ENCODE results near the gene POLR3E.
A peak's percentile ranks its signal among the peaks of the same experiment; 100 is the strongest.
"Not testable (repeated sequence)": the region's sequence is repeated elsewhere in the genome, so short reads cannot be mapped to it uniquely, and the experiment has no call there.

Gene POLR3E

DNA sequence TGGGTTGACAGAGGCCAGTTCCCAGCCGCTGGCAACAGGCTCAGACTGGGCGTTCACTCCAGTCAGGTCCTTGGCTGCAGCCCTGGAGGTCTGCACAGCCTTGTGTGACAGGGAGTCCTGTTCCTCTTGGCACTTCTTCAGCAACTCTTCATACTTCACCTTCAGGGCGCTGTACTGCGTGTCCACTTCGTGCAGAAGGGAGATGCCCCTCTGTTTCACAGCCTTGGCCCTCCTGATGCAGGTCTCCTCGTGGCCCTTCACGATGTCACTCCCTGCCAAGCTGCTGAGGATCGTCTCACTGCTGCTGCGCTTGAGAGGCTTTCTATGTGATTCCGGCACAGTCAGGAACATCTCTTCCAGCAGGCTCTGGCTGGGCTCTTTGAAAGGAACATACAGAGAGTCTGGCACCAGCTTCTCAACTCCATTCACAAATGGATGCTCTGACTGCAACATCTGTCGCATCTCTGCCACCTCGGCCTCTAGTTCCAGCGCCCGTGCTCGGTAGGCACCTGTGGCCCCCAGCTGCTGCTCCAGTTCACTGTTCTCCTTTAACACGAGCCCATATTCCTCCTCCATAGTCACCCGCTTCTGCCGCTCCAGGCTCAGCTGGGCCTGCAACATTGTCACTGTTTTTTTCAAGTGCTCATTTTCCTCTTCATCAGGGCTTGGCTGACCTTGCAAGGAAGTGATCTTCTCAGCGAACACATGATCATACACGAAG, 50.1 kb downstream of the POLR3E start:
- Histone ChIP-seq H3K18ac (ENCODE audit: low read length) (no peak overlapping the region), H4K91ac (ENCODE audit: low read depth, low read length, poor library complexity) (no peak overlapping the region), H2BK12ac (ENCODE audit: low read length) (no peak overlapping the region), H3K23ac (ENCODE audit: low read depth, low read length, poor library complexity) (peak overlapping the region; percentile 75), H3K36me3 (replicated peaks in 1 of 2; ENCODE audit: control insufficient read depth in 2 of 2, insufficient read depth in 2 of 2, low read length in 2 of 2) (peaks cover 22 to 58% of the 10 kb centered on the region in 2 donors), H3K27me3 (ENCODE audit: control insufficient read depth in 3 of 3, insufficient read depth in 3 of 3, low read depth in 1 of 3, low read length in 3 of 3) (no peaks in the 10 kb centered on the region), H3K9me3 (replicated peaks in 1 of 2; ENCODE audit: control insufficient read depth in 2 of 2, insufficient read depth in 1 of 2, low read depth in 1 of 2, low read length in 2 of 2) (no peaks in the 10 kb centered on the region), H2BK15ac (ENCODE audit: low read length) (no peak overlapping the region), H3K4ac (ENCODE audit: low read length) (no peak overlapping the region), H3K9ac (ENCODE audit: low read depth, low read length, poor library complexity) (no peak overlapping the region), H3K14ac (ENCODE audit: low read length) (no peak overlapping the region), H2BK120ac (ENCODE audit: low read depth, low read length) (no peak overlapping the region), H3K4me1 (ENCODE audit: control insufficient read depth in 2 of 2, insufficient read depth in 1 of 2, low read depth in 1 of 2, low read length in 2 of 2) (no peaks in the 10 kb centered on the region), H4K8ac (ENCODE audit: low read depth, low read length) (peak overlapping the region; percentile 3), H3K4me3 (ENCODE audit: low read length in 2 of 2) (no peak overlapping the region), H2AFZ (ENCODE audit: low read length) (no peak overlapping the region), H3K79me1 (ENCODE audit: low read depth, low read length) (peaks cover 1% of the 10 kb centered on the region), H3K4me2 (ENCODE audit: insufficient read depth, low read length, poor library complexity, severe bottlenecking) (no peak overlapping the region), H2BK5ac (ENCODE audit: low read length) (peak overlapping the region; percentile 32), H3K27ac (replicated peaks; ENCODE audit: low read length) (no peak overlapping the region), H2AK5ac (ENCODE audit: low read depth, low read length) (no peak overlapping the region)
- WGBS, 2 donors (ENCODE audit: extremely low coverage in 2 of 2, insufficient read length in 2 of 2, insufficient replicate concordance in 1 of 2) = no CpG with 5 or more reads among the region's 20 CpGs
- DNase-seq (ENCODE audit: low spot score) = no peak

GRCh38 chr16:22348291-22348690, 51.1 kb downstream of the POLR3E start:
- Histone ChIP-seq H3K27me3 (ENCODE audit: control insufficient read depth in 3 of 3, insufficient read depth in 3 of 3, low read depth in 1 of 3, low read length in 3 of 3) (no peaks in the 10 kb centered on the region), H3K36me3 (replicated peaks in 1 of 2; ENCODE audit: control insufficient read depth in 2 of 2, insufficient read depth in 2 of 2, low read length in 2 of 2) (peaks cover 22 to 58% of the 10 kb centered on the region in 2 donors), H3K4me3 (ENCODE audit: low read length in 2 of 2) (no peak overlapping the region), H4K8ac (ENCODE audit: low read depth, low read length) (no peak overlapping the region), H3K4me2 (ENCODE audit: insufficient read depth, low read length, poor library complexity, severe bottlenecking) (no peak overlapping the region), H3K18ac (ENCODE audit: low read length) (no peak overlapping the region), H3K4ac (ENCODE audit: low read length) (no peak overlapping the region), H4K91ac (ENCODE audit: low read depth, low read length, poor library complexity) (no peak overlapping the region), H3K23ac (ENCODE audit: low read depth, low read length, poor library complexity) (no peak overlapping the region), H3K79me1 (ENCODE audit: low read depth, low read length) (peaks cover 1% of the 10 kb centered on the region), H2AFZ (ENCODE audit: low read length) (no peak overlapping the region), H2AK5ac (ENCODE audit: low read depth, low read length) (no peak overlapping the region), H2BK12ac (ENCODE audit: low read length) (no peak overlapping the region), H3K9me3 (replicated peaks in 1 of 2; ENCODE audit: control insufficient read depth in 2 of 2, insufficient read depth in 1 of 2, low read depth in 1 of 2, low read length in 2 of 2) (no peaks in the 10 kb centered on the region), H3K9ac (ENCODE audit: low read depth, low read length, poor library complexity) (no peak overlapping the region), H2BK15ac (ENCODE audit: low read length) (no peak overlapping the region), H3K14ac (ENCODE audit: low read length) (no peak overlapping the region), H3K27ac (replicated peaks; ENCODE audit: low read length) (no peak overlapping the region), H2BK5ac (ENCODE audit: low read length) (no peak overlapping the region), H3K4me1 (ENCODE audit: control insufficient read depth in 2 of 2, insufficient read depth in 1 of 2, low read depth in 1 of 2, low read length in 2 of 2) (peaks cover 2 to 3% of the 10 kb centered on the region in 2 donors), H2BK120ac (ENCODE audit: low read depth, low read length) (no peak overlapping the region)
- WGBS, 2 donors (ENCODE audit: extremely low coverage in 2 of 2, insufficient read length in 2 of 2, insufficient replicate concordance in 1 of 2) = no CpG with 5 or more reads among the region's 2 CpGs
- no peak for DNase-seq (ENCODE audit: low spot score)

DNA sequence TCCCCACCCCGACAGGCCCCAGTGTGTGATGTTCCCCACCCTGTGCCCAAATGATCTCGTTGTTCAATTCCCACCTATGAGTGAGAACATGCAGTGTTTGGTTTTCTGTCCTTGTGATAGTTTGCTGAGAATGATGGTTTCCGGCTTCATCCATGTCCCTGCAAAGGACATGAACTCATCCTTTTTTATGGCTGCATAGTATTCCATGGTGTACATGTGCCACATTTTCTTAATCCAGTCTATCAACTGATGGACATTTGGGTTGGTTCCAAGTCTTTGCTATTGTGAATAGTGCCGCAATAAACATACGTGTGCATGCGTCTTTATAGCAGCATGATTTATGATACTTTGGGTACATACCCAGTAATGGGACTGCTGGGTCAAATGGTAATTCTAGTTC, 53.8 kb downstream of the POLR3E start:
- H3K14ac ChIP-seq (ENCODE audit: low read length); H2BK5ac ChIP-seq (ENCODE audit: low read length); H2BK15ac ChIP-seq (ENCODE audit: low read length); H3K79me1 ChIP-seq (ENCODE audit: low read depth, low read length); H2BK12ac ChIP-seq (ENCODE audit: low read length); DNase-seq (ENCODE audit: low spot score); H4K8ac ChIP-seq (ENCODE audit: low read depth, low read length); H3K4me2 ChIP-seq (ENCODE audit: insufficient read depth, low read length, poor library complexity, severe bottlenecking); H2AK5ac ChIP-seq (ENCODE audit: low read depth, low read length); H3K18ac ChIP-seq (ENCODE audit: low read length); H3K9me3 ChIP-seq (replicated peaks in 1 of 2; ENCODE audit: control insufficient read depth in 2 of 2, insufficient read depth in 1 of 2, low read depth in 1 of 2, low read length in 2 of 2); H3K27me3 ChIP-seq (ENCODE audit: control insufficient read depth in 3 of 3, insufficient read depth in 3 of 3, low read depth in 1 of 3, low read length in 3 of 3); H2BK120ac ChIP-seq (ENCODE audit: low read depth, low read length); H2AFZ ChIP-seq (ENCODE audit: low read length); H3K4me1 ChIP-seq (ENCODE audit: control insufficient read depth in 2 of 2, insufficient read depth in 1 of 2, low read depth in 1 of 2, low read length in 2 of 2); H3K4me3 ChIP-seq (ENCODE audit: low read length in 2 of 2); H3K27ac ChIP-seq (replicated peaks; ENCODE audit: low read length); H3K23ac ChIP-seq (ENCODE audit: low read depth, low read length, poor library complexity); H3K9ac ChIP-seq (ENCODE audit: low read depth, low read length, poor library complexity); H4K91ac ChIP-seq (ENCODE audit: low read depth, low read length, poor library complexity); H3K4ac ChIP-seq (ENCODE audit: low read length): not testable (repeated sequence)
- peaks cover 20 to 45% of the 10 kb centered on the region in 2 donors for H3K36me3 ChIP-seq (replicated peaks in 1 of 2; ENCODE audit: control insufficient read depth in 2 of 2, insufficient read depth in 2 of 2, low read length in 2 of 2)
- no CpG with 5 or more reads among the region's 6 CpGs for WGBS, 2 donors (ENCODE audit: extremely low coverage in 2 of 2, insufficient read length in 2 of 2, insufficient replicate concordance in 1 of 2)

GRCh38 chr16:22352140-22352539, 54.9 kb downstream of the POLR3E start:
- Histone ChIP-seq H3K27me3 (ENCODE audit: control insufficient read depth in 3 of 3, insufficient read depth in 3 of 3, low read depth in 1 of 3, low read length in 3 of 3) (no peaks in the 10 kb centered on the region), H2BK120ac (ENCODE audit: low read depth, low read length) (no peak overlapping the region), H3K79me1 (ENCODE audit: low read depth, low read length) (peaks cover 1% of the 10 kb centered on the region), H3K18ac (ENCODE audit: low read length) (no peak overlapping the region), H2BK5ac (ENCODE audit: low read length) (no peak overlapping the region), H4K91ac (ENCODE audit: low read depth, low read length, poor library complexity) (no peak overlapping the region), H3K4me2 (ENCODE audit: insufficient read depth, low read length, poor library complexity, severe bottlenecking) (no peak overlapping the region), H2AK5ac (ENCODE audit: low read depth, low read length) (no peak overlapping the region), H3K4me1 (ENCODE audit: control insufficient read depth in 2 of 2, insufficient read depth in 1 of 2, low read depth in 1 of 2, low read length in 2 of 2) (peaks cover 4 to 7% of the 10 kb centered on the region in 2 donors), H3K4me3 (ENCODE audit: low read length in 2 of 2) (no peak overlapping the region), H2BK15ac (ENCODE audit: low read length) (no peak overlapping the region), H3K23ac (ENCODE audit: low read depth, low read length, poor library complexity) (no peak overlapping the region), H3K14ac (ENCODE audit: low read length) (no peak overlapping the region), H3K9ac (ENCODE audit: low read depth, low read length, poor library complexity) (no peak overlapping the region), H4K8ac (ENCODE audit: low read depth, low read length) (no peak overlapping the region), H2AFZ (ENCODE audit: low read length) (no peak overlapping the region), H3K27ac (replicated peaks; ENCODE audit: low read length) (no peak overlapping the region), H2BK12ac (ENCODE audit: low read length) (no peak overlapping the region), H3K9me3 (replicated peaks in 1 of 2; ENCODE audit: control insufficient read depth in 2 of 2, insufficient read depth in 1 of 2, low read depth in 1 of 2, low read length in 2 of 2) (no peaks in the 10 kb centered on the region), H3K4ac (ENCODE audit: low read length) (no peak overlapping the region), H3K36me3 (replicated peaks in 1 of 2; ENCODE audit: control insufficient read depth in 2 of 2, insufficient read depth in 2 of 2, low read length in 2 of 2) (peaks cover 15 to 35% of the 10 kb centered on the region in 2 donors)
- no peak for DNase-seq (ENCODE audit: low spot score)
- WGBS, 2 donors (ENCODE audit: extremely low coverage in 2 of 2, insufficient read length in 2 of 2, insufficient replicate concordance in 1 of 2) = no CpG with 5 or more reads among the region's 6 CpGs
